IMR-90 (cell line): ENCODE measurements around the gene ZNF764. TPM values are rescaled to one million over a fixed set of nuclear protein-coding genes. Genes with fewer than 3 reads are reported as not detected.

Experiments used
- ATAC-seq: fragments of 200-7000 bp; cut with Tn5 transposase; 2 replicates; pipeline ENCODE4 v1.9.1; 2020; ENCODE audit warnings: low read depth, mild to moderate bottlenecking, moderate library complexity
- BruUV-seq: library from RNA; stranded (reverse); fragments of 400-500 nt; replicated peaks from 2 replicates; lab custom pipeline; 2021; lab: Mats Ljungman, UMichigan
- CTCF ChIA-PET: fragments of 300-600 bp; formaldehyde crosslinking; extraction: SDS; loops from one replicate; lab custom pipeline; 2021; ENCODE audit warnings: antibody characterized with exemption; lab: Yijun Ruan, JAX
- POLR2A ChIA-PET: fragments of 300-600 bp; sonication (Branson Sonifier 250); formaldehyde crosslinking; loops from one replicate; lab custom pipeline; 2022; ENCODE audit warnings: antibody characterized with exemption; ENCODE audit not compliant: unreplicated experiment; lab: Charles Lee
- DNase-seq: peaks from one replicate; pipeline ENCODE4 v3.0.0; 2013
- H2AFZ ChIP-seq: replicated peaks from 2 replicates; pipeline ENCODE3; 2013; ENCODE audit warnings: low read length, mild to moderate bottlenecking; ENCODE audit not compliant: poor library complexity
- H2AK5ac ChIP-seq: 2 replicates; pipeline ENCODE4 v1.6.1; 2013; ENCODE audit warnings: low read depth, low read length, inconsistent platforms
- H2AK9ac ChIP-seq: replicated peaks from 2 replicates; pipeline ENCODE3; 2013; ENCODE audit warnings: mild to moderate bottlenecking, low read depth, low read length, moderate library complexity; ENCODE audit not compliant: poor library complexity
- H2BK120ac ChIP-seq: 2 replicates; pipeline ENCODE4 v1.6.1; 2013; ENCODE audit warnings: low read depth, low read length, inconsistent platforms
- H2BK15ac ChIP-seq: 3 replicates; pipeline ENCODE4 v1.6.1; 2013; ENCODE audit warnings: low read depth, low read length, inconsistent platforms
- H2BK20ac ChIP-seq: 2 replicates; pipeline ENCODE4 v1.6.1; 2013; ENCODE audit warnings: low read depth, mild to moderate bottlenecking, inconsistent platforms, low read length, moderate library complexity
- H2BK5ac ChIP-seq: 2 replicates; pipeline ENCODE4 v1.6.1; 2013; ENCODE audit warnings: mild to moderate bottlenecking, low read depth, low read length, inconsistent platforms; ENCODE audit not compliant: poor library complexity, severe bottlenecking
- H3K14ac ChIP-seq: replicated peaks from 2 replicates; pipeline ENCODE4 v1.6.1; 2013; ENCODE audit warnings: low read depth, low read length, inconsistent platforms
- H3K18ac ChIP-seq: 2 replicates; pipeline ENCODE4 v1.6.1; 2013; ENCODE audit warnings: low read depth, low read length, control low read depth
- H3K23ac ChIP-seq: 2 replicates; pipeline ENCODE4 v1.6.1; 2013; ENCODE audit warnings: low read depth, low read length, inconsistent platforms
- H3K27ac ChIP-seq: 2 replicates; pipeline ENCODE4 v1.5.1; 2013; ENCODE audit warnings: mild to moderate bottlenecking, control low read depth, low read length; ENCODE audit not compliant: insufficient read depth
- H3K27me3 ChIP-seq: 2 replicates; pipeline ENCODE4 v1.6.1; 2013; ENCODE audit warnings: low read length; ENCODE audit not compliant: control insufficient read depth, insufficient read depth
- H3K36me3 ChIP-seq: 2 replicates; pipeline ENCODE4 v1.6.1; 2013; ENCODE audit warnings: low read length, mixed read lengths; ENCODE audit not compliant: control insufficient read depth, insufficient read depth
- H3K4ac ChIP-seq: 2 replicates; pipeline ENCODE4 v1.6.1; 2013; ENCODE audit warnings: low read depth, low read length, inconsistent platforms
- H3K4me1 ChIP-seq: 2 replicates; pipeline ENCODE4 v1.6.1; 2013; ENCODE audit warnings: low read length, mixed read lengths; ENCODE audit not compliant: control insufficient read depth, insufficient read depth
- H3K4me2 ChIP-seq: 2 replicates; pipeline ENCODE4 v1.6.1; 2013; ENCODE audit warnings: low read depth, mild to moderate bottlenecking, control low read depth, low read length, moderate library complexity
- H3K4me3 ChIP-seq: 2 replicates; pipeline ENCODE4 v1.5.1; 2013; ENCODE audit warnings: low read depth, mild to moderate bottlenecking, control low read depth, low read length, moderate library complexity; ENCODE audit not compliant: insufficient read depth
- H3K56ac ChIP-seq: 2 replicates; pipeline ENCODE4 v1.6.1; 2013; ENCODE audit warnings: low read length, inconsistent platforms; ENCODE audit not compliant: insufficient read depth; ENCODE audit errors: extremely low read depth
- H3K79me1 ChIP-seq, 2 experiments: 2 replicates each; pipeline ENCODE4 v1.6.1; 2013; ENCODE audit warnings: low read length in 2 of 2, inconsistent platforms in 1 of 2, low read depth in 1 of 2
- H3K9ac ChIP-seq: 2 replicates; pipeline ENCODE4 v1.6.1; 2013; ENCODE audit warnings: low read depth, low read length, control low read depth
- H3K9me1 ChIP-seq: 2 replicates; pipeline ENCODE4 v1.6.1; 2013; ENCODE audit warnings: low read length, inconsistent platforms; ENCODE audit not compliant: insufficient read depth
- H3K9me3 ChIP-seq: 2 replicates; pipeline ENCODE4 v1.6.1; 2013; ENCODE audit warnings: low read length; ENCODE audit not compliant: control insufficient read depth, insufficient read depth
- H4K20me1 ChIP-seq: 2 replicates; pipeline ENCODE4 v1.6.1; 2013; ENCODE audit warnings: low read length, inconsistent platforms; ENCODE audit not compliant: insufficient read depth
- H4K5ac ChIP-seq: 2 replicates; pipeline ENCODE4 v1.6.1; 2013; ENCODE audit warnings: mild to moderate bottlenecking, low read depth, low read length, control low read depth
- H4K8ac ChIP-seq, 2 experiments: 2 replicates each; pipeline ENCODE4 v1.6.1; 2013; ENCODE audit warnings: low read depth in 2 of 2, low read length in 2 of 2, control low read depth in 1 of 2, inconsistent platforms in 1 of 2
- H4K91ac ChIP-seq: 2 replicates; pipeline ENCODE4 v1.6.1; 2013; ENCODE audit warnings: low read depth, low read length, inconsistent platforms; ENCODE audit not compliant: insufficient read depth
- CEBPB ChIP-seq: IDR thresholded peaks from 2 replicates; pipeline ENCODE4 v1.6.1; 2012; ENCODE audit warnings: low read depth, low read length, improper control_type of control experiment
- CHD1 ChIP-seq: IDR thresholded peaks from 2 replicates; pipeline ENCODE4 v1.6.1; 2012; ENCODE audit warnings: low read depth, low read length, improper control_type of control experiment
- CTCF ChIP-seq: conservative IDR thresholded peaks from 2 replicates; pipeline ENCODE4 v1.5.1; 2012; ENCODE audit warnings: mild to moderate bottlenecking, low read depth, low read length, improper control_type of control experiment
- ELK1 ChIP-seq: fragments of 150-350 bp; IDR thresholded peaks from 2 replicates; pipeline ENCODE4 v1.6.1; 2016; ENCODE audit warnings: low read depth, mild to moderate bottlenecking, low read length, moderate library complexity, borderline replicate concordance
- FOS ChIP-seq: fragments of 150-350 bp; IDR thresholded peaks from 2 replicates; pipeline ENCODE4 v1.6.1; 2016; ENCODE audit warnings: low read depth, low read length
- MAZ ChIP-seq: IDR thresholded peaks from 2 replicates; pipeline ENCODE4 v1.6.1; 2012; ENCODE audit warnings: low read depth, mild to moderate bottlenecking, low read length, improper control_type of control experiment, moderate library complexity, borderline replicate concordance
- MXI1 ChIP-seq: IDR thresholded peaks from 2 replicates; pipeline ENCODE4 v1.6.1; 2012; ENCODE audit warnings: low read depth, mild to moderate bottlenecking, low read length, moderate library complexity, borderline replicate concordance
- NFE2L2 ChIP-seq: fragments of 150-350 bp; IDR thresholded peaks from 2 replicates; pipeline ENCODE4 v1.6.1; 2016; ENCODE audit warnings: low read depth, mild to moderate bottlenecking, low read length
- SMC3 ChIP-seq: fragments of 150-350 bp; IDR thresholded peaks from 2 replicates; pipeline ENCODE4 v1.6.1; 2016; ENCODE audit warnings: low read depth, mild to moderate bottlenecking, antibody characterized with exemption, low read length, moderate library complexity
- WGBS, 2 experiments: methylation state at CpG; one replicate each; pipeline versions ENCODE4 v1.1.5 to v1.1.7; 2013; ENCODE audit warnings: missing lambda C conversion rate in 2 of 2; ENCODE audit not compliant: insufficient read length in 1 of 2; ENCODE audit errors: extremely low coverage in 2 of 2; 5-methylcytosine and 5-hydroxymethylcytosine counted together
- dilution Hi-C: fragments of 300-500 bp; cut with HindIII; formaldehyde crosslinking; loops from one replicate; pipeline ENCODE4 v1.14.3; 2018; ENCODE audit warnings: low sequenced_read_pairs; ENCODE audit not compliant: unreplicated experiment
- in situ Hi-C: fragments of 300-500 bp; cut with MboI; formaldehyde crosslinking; loops from 3 replicates; pipeline ENCODE4 v1.14.3; 2019; ENCODE audit warnings: low sequenced_read_pairs, inconsistent platforms, mixed read lengths
- intact Hi-C: fragments of 100-400 bp; cut with micrococcal nuclease; formaldehyde crosslinking; loops from 2 replicates; pipeline ENCODE4 v1.10.0; 2022
- polyA plus RNA-seq, 3 experiments: library from polyadenylated mRNA; depleted of rRNA; stranded (reverse); fragments of >200 nt; gene quantifications; 2 replicates each; pipeline ENCODE4 v1.2.3, GENCODE V29; 2012; ENCODE audit warnings: low replicate concordance in 1 of 3
- total RNA-seq: library from RNA; depleted of rRNA; stranded (reverse); fragments of >200 nt; gene quantifications from 2 replicates; pipeline ENCODE4 v1.2.3, GENCODE V29; 2012

ZNF764 gene
- total and polyA plus RNA-seq, 2 of the 4 experiments (the other 2 are of a cell fraction) = 2.2 to 4.6 TPM

- no peak for DNase-seq
- Histone ChIP-seq H2AK9ac (peak overlapping the region; percentile 26), H2BK120ac (no peak overlapping the region; the same call in 1 of the 2 replicates), H3K4me1 (peaks cover 9% of the 10 kb centered on the region), H3K4me3 (no peak overlapping the region), H3K56ac (no peak overlapping the region), H2AK5ac (no peak overlapping the region), H3K9me1 (no peaks in the 10 kb centered on the region), H4K20me1 (no peaks in the 10 kb centered on the region), H3K9ac (no peak overlapping the region), H3K14ac (no peak overlapping the region), H2BK20ac (no peak overlapping the region), H3K9me3 (no peaks in the 10 kb centered on the region), H3K4ac (peak overlapping the region; percentile 40; the same call in 1 of the 2 replicates), H3K27me3 (peaks cover 6% of the 10 kb centered on the region; the same call in 1 of the 2 replicates), H3K79me1 (peaks cover 5 to 19% of the 10 kb centered on the region in 2 experiments; a peak in 3 of 4 replicates), H2BK15ac (no peak overlapping the region), H4K5ac (no peak overlapping the region; the same call in 1 of the 2 replicates), H3K23ac (peak overlapping the region; percentile 48; the same call in 1 of the 2 replicates), H2BK5ac (no peak overlapping the region), H3K36me3 (no peaks in the 10 kb centered on the region), H2AFZ (peak overlapping the region; percentile 48), H3K4me2 (peak overlapping the region; percentile 18; the same call in 1 of the 2 replicates), H3K18ac (no peak overlapping the region), H4K91ac (no peak overlapping the region; the same call in 1 of the 2 replicates), H3K27ac (no peak overlapping the region), H4K8ac (peak overlapping the region; percentile 37 to 78; a peak in 2 of 4 replicates)
- ChIA-PET CTCF (interaction anchor here (1.0 kb wide), 1 partner anchor 40 kb away, joined by 3 read pairs; the partner anchor contains the start of gene ZNF689), POLR2A (no interaction called here)
- in situ Hi-C loops = loop anchor here (5.0 kb wide), 1 partner anchor 33 kb away; no protein-coding TSS in a partner anchor
- no peak for TF ChIP-seq CHD1
- TF ChIP-seq SMC3 = no peak
- no peak for TF ChIP-seq FOS
- no peak for TF ChIP-seq CTCF
- no peak for TF ChIP-seq MAZ
- no peak for TF ChIP-seq MXI1
- no peak for TF ChIP-seq NFE2L2
- no peak for TF ChIP-seq ELK1
- TF ChIP-seq CEBPB = no peak
- intact Hi-C loops = no loop called here
- ATAC-seq = no peak
- BruUV-seq = no TSS peak
- WGBS, 2 experiments = 92% methylated on average over 30 of the region's 44 CpGs; no CpG with 5 or more reads in 1 of the 2 experiments
- dilution Hi-C loops = no loop called here
These were observed 11.8 kb upstream of the ZNF764 start for GRCh38 chr16:30569746-30570635.
